DND-41 (cell line): ENCODE data around the gene SLC51A.

Experiments used
- EZH2 ChIP-seq: IDR thresholded peaks from 3 replicates; pipeline ENCODE4 v1.6.1; 2012; ENCODE audit warnings: borderline replicate concordance, low read depth, mild to moderate bottlenecking, moderate library complexity, low read length, inconsistent platforms; ENCODE audit not compliant: severe bottlenecking
- TF ChIP-seq, protein P1 (sequence below): IDR thresholded peaks from 2 replicates; pipeline ENCODE4 v1.5.1; 2012; ENCODE audit warnings: borderline replicate concordance, low read length, moderate library complexity, mild to moderate bottlenecking; ENCODE audit not compliant: poor library complexity, severe bottlenecking; ENCODE audit errors: extremely low read depth

DNA sequence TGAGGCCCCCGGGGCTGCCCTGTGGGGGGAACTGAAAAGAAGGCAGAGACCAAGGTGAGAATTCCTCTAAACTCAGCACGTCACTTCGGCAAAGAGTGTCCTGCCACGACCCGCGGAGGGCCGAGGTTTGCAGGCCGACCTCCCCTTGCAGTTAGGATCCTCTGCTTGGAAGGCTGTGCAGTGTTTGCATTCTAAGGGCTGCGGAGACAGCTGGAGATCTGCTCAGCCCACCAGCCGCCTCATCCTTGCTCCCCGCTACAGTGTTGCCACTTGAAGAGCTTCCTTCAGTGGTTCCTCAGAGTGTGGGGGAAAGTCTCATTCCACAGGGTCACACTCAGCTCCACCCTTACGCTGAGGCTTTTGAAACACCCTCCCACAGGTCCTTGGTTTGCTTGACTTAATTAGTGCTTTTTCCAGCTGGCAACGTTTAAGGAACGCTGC is 10.8 kb downstream of the SLC51A start:
- TF ChIP-seq, protein P1, sequence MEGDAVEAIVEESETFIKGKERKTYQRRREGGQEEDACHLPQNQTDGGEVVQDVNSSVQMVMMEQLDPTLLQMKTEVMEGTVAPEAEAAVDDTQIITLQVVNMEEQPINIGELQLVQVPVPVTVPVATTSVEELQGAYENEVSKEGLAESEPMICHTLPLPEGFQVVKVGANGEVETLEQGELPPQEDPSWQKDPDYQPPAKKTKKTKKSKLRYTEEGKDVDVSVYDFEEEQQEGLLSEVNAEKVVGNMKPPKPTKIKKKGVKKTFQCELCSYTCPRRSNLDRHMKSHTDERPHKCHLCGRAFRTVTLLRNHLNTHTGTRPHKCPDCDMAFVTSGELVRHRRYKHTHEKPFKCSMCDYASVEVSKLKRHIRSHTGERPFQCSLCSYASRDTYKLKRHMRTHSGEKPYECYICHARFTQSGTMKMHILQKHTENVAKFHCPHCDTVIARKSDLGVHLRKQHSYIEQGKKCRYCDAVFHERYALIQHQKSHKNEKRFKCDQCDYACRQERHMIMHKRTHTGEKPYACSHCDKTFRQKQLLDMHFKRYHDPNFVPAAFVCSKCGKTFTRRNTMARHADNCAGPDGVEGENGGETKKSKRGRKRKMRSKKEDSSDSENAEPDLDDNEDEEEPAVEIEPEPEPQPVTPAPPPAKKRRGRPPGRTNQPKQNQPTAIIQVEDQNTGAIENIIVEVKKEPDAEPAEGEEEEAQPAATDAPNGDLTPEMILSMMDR, result no peak
- no peak for TF ChIP-seq EZH2
